Measurements from ENCODE around the gene PYM1. TPM values are rescaled to one million over a fixed set of nuclear protein-coding genes. Genes with fewer than 3 reads are reported as not detected.

The PYM1 gene
- total RNA-seq, 1 donor from 2014 or later, result 41.7 TPM

DNA sequence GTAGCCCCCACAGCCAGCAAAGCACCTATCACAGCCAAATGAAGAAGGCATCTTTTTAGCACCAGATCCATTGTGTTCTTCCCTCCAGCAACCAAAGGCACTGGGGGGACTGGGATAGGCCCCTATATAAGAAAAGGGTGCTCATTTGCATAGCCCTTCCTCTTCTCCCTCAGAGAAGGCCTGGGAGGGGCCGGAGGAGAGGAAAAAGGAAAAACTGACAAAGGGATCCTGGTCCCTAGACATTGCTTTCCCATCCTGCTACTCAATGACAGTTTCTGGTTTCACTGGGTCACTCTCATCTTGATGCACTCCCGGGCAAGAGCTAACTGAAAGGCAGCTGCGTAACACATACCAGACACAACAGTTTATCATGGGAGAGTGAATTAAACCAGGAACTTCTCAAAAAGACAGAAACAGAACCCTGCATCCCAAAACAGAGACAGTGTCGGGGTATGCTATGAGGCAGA lies 38.3 kb upstream of the PYM1 start, which contains the start of gene PMEL:
TSS of gene PMEL (minus strand) at position 102 of the 467 bp plus-strand sequence. CDS start at position 71, 31 bp downstream.
- ATAC-seq (ENCODE audit: low read depth) (no peak), DNase-seq (no peak)
- H3K27ac Mint-ChIP-seq, result peak within 1 kb of the TSS; percentile 66
- intact Hi-C loops (cut with micrococcal nuclease), result loop anchor here (1.0 kb wide), 1 partner anchor 8 kb away; the partner anchor contains the start of gene RAB5B
- H3K27me3 Mint-ChIP-seq, result no peaks in the 10 kb centered on the region
- POLR2A ChIA-PET, result no interaction called here
- H3K36me3 Mint-ChIP-seq (ENCODE audit: low read depth), result peaks cover 10% of the 10 kb centered on the region
- H3K4me1 Mint-ChIP-seq, result peaks cover 31% of the 10 kb centered on the region
- no peaks in the 10 kb centered on the region for H3K9me3 Mint-ChIP-seq
- CTCF ChIA-PET, result no interaction called here
- TF ChIP-seq, protein P1, sequence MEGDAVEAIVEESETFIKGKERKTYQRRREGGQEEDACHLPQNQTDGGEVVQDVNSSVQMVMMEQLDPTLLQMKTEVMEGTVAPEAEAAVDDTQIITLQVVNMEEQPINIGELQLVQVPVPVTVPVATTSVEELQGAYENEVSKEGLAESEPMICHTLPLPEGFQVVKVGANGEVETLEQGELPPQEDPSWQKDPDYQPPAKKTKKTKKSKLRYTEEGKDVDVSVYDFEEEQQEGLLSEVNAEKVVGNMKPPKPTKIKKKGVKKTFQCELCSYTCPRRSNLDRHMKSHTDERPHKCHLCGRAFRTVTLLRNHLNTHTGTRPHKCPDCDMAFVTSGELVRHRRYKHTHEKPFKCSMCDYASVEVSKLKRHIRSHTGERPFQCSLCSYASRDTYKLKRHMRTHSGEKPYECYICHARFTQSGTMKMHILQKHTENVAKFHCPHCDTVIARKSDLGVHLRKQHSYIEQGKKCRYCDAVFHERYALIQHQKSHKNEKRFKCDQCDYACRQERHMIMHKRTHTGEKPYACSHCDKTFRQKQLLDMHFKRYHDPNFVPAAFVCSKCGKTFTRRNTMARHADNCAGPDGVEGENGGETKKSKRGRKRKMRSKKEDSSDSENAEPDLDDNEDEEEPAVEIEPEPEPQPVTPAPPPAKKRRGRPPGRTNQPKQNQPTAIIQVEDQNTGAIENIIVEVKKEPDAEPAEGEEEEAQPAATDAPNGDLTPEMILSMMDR (IDR thresholded peaks at IDR 0.05), result no peak
- H3K4me3 Mint-ChIP-seq, result peak within 1 kb of the TSS; percentile 93

- Mint-ChIP-seq H3K27ac (no peak overlapping the region), H3K4me1 (peaks cover 27% of the 10 kb centered on the region), H3K27me3 (no peaks in the 10 kb centered on the region), H3K36me3 (ENCODE audit: low read depth) (peaks cover 9% of the 10 kb centered on the region), H3K4me3 (peak overlapping the region; percentile 93), H3K9me3 (no peaks in the 10 kb centered on the region)
- ATAC-seq (ENCODE audit: low read depth), result no peak
- TF ChIP-seq, protein P1 (IDR thresholded peaks at IDR 0.05), result no peak
- ChIA-PET CTCF (interaction anchor here (0.7 kb wide), 1 partner anchor 226 kb away, joined by 3 read pairs; no protein-coding TSS in a partner anchor), POLR2A (no interaction called here)
- intact Hi-C loops (cut with micrococcal nuclease), result no loop called here
- DNase-seq, result no peak
These were observed 37.5 kb upstream of the PYM1 start for GRCh38 chr12:55965240-55965639.

GRCh38 chr12:55963760-55964159 lies 36.1 kb upstream of the PYM1 start:
- DNase-seq (no peak), ATAC-seq (ENCODE audit: low read depth) (no peak)
- Mint-ChIP-seq H3K36me3 (ENCODE audit: low read depth) (peaks cover 9% of the 10 kb centered on the region), H3K27me3 (no peaks in the 10 kb centered on the region), H3K4me1 (peaks cover 27% of the 10 kb centered on the region), H3K4me3 (no peak overlapping the region), H3K27ac (no peak overlapping the region), H3K9me3 (no peaks in the 10 kb centered on the region)
- ChIA-PET CTCF (no interaction called here), POLR2A (no interaction called here)
- TF ChIP-seq, protein P1 (IDR thresholded peaks at IDR 0.05), result no peak
- intact Hi-C loops (cut with micrococcal nuclease), result no loop called here

GRCh38 chr12:55957106-55957859 lies 29.6 kb upstream of the PYM1 start:
- TF ChIP-seq, protein P1 (IDR thresholded peaks at IDR 0.05), result no peak
- POLR2A ChIA-PET, result interaction anchor here (0.6 kb wide), 1 partner anchor 43 kb away, joined by 6 read pairs; no protein-coding TSS in a partner anchor
- intact Hi-C loops (cut with micrococcal nuclease), result no loop called here

DNA sequence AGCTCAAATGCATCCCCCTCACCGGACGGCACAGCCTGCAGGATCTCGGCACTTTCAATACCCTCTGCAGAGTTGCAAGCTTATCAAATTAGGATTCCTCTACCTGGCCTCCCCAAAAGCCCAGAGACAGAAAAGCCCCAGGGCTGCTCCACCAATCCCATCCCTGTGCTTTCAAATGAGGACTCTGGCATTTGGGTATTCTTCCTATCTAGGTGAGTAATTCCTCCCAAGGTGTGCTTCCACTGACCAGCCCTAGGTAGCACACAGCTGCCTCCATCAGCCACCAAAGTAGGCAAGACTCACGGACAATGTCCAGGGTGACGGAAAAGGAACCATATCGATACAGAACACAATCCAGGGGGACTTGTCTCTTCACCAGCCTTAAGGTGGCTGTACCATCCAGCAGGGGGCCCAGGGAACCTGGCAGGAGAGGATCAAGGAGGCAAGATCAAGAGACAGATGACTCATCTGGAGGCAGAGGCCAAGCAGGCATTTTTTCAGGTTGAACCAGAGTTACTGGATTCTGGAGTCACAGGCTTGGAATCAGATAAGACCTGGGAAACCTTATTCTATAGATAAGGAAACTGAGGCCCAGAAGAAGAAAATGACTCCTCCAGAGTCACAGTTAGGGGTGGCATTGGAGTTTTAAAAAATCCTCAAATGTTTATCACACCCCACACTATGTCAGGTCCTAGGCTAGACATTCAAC lies 28.3 kb upstream of the PYM1 start:
- no peaks in the 10 kb centered on the region for H3K9me3 Mint-ChIP-seq
- ChIA-PET CTCF (interaction anchor here (1.6 kb wide), 1 partner anchor 40 kb away, joined by 4 read pairs; no protein-coding TSS in a partner anchor), POLR2A (no interaction called here)
- peaks cover 35% of the 10 kb centered on the region for H3K36me3 Mint-ChIP-seq (ENCODE audit: low read depth)
- no peaks in the 10 kb centered on the region for H3K27me3 Mint-ChIP-seq
- ATAC-seq (ENCODE audit: low read depth) (peak; percentile 64), DNase-seq (no peak)
- H3K27ac Mint-ChIP-seq, result no peak overlapping the region
- H3K4me1 Mint-ChIP-seq, result no peaks in the 10 kb centered on the region
- TF ChIP-seq, protein P1 (IDR thresholded peaks at IDR 0.05), result no peak
- intact Hi-C loops (cut with micrococcal nuclease), result no loop called here
- H3K4me3 Mint-ChIP-seq, result no peak overlapping the region

More at GRCh38 chr12:55957106-55957859, 29.6 kb upstream of the PYM1 start:
- Mint-ChIP-seq H3K4me3 (no peak overlapping the region), H3K27me3 (no peaks in the 10 kb centered on the region), H3K27ac (no peak overlapping the region), H3K4me1 (no peaks in the 10 kb centered on the region), H3K36me3 (ENCODE audit: low read depth) (peaks cover 22% of the 10 kb centered on the region), H3K9me3 (no peaks in the 10 kb centered on the region)
- no peak for DNase-seq
- ATAC-seq (ENCODE audit: low read depth), result no peak
- CTCF ChIA-PET, result interaction anchor here (1.6 kb wide), 1 partner anchor 39 kb away, joined by 4 read pairs; no protein-coding TSS in a partner anchor
